OCI-LY7 (cell line): ENCODE data around the gene TAOK1.

Experiments used
- EZH2phosphoT487 ChIP-seq: fragments of 200-600 bp; sonication (generic); IDR thresholded peaks from 2 replicates; pipeline ENCODE4 v1.6.1; 2018; ENCODE audit warnings: low read depth, borderline replicate concordance, mild to moderate bottlenecking, mixed run types, antibody characterized with exemption, low read length, moderate library complexity, mixed read lengths
- TF ChIP-seq, protein P1 (sequence below): fragments of 200-600 bp; sonication (generic); conservative IDR thresholded peaks from 2 replicates; pipeline ENCODE4 v1.5.1; 2014; ENCODE audit warnings: mild to moderate bottlenecking, antibody characterized with exemption, low read length, moderate library complexity, mixed read lengths

DNA sequence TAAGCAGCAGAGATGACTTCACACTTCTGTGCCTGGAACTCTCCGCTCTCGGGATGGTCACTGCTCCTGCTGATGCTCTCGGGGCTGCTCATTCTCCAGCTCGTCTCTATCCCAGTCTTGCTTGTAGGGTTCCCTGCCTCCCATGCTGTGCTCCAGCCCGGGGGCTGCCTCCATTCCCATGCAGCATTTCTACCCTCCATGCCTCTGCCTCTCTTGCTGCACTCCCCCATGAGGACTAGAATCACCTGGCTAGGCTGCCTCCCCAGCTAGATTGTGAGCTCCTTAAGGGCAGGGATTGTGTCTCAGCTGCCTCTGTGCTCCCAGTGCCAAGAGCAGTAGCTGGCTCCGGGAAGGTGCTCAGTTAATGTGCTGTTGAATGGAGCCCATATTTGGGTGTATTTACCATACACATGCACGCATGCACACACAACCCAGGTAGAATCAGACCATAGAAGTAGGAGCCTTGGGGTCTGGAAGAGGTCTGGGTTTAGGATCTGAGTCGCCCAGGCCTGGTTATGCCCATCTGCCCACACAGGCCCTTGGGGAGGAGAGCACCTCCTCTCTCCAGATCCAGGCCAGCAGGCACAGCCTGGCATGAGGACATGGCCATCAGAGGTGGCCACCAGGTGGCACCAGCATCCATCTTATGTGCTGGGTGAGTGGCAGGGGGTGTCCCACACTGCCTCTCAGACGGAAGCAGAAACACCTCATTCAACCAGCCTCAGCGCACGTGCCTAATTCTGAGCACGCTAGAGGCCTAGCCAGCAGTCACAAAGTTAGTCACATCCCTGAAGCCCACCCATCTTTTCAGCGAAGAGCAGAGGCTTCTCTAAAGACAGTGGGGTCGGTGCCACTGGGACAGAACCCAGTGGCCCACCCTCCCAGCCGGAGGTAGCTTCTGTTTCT is 190.0 kb downstream of the TAOK1 start:
- TF ChIP-seq, protein P1, sequence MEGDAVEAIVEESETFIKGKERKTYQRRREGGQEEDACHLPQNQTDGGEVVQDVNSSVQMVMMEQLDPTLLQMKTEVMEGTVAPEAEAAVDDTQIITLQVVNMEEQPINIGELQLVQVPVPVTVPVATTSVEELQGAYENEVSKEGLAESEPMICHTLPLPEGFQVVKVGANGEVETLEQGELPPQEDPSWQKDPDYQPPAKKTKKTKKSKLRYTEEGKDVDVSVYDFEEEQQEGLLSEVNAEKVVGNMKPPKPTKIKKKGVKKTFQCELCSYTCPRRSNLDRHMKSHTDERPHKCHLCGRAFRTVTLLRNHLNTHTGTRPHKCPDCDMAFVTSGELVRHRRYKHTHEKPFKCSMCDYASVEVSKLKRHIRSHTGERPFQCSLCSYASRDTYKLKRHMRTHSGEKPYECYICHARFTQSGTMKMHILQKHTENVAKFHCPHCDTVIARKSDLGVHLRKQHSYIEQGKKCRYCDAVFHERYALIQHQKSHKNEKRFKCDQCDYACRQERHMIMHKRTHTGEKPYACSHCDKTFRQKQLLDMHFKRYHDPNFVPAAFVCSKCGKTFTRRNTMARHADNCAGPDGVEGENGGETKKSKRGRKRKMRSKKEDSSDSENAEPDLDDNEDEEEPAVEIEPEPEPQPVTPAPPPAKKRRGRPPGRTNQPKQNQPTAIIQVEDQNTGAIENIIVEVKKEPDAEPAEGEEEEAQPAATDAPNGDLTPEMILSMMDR: peak; percentile 88
- TF ChIP-seq EZH2phosphoT487: no peak
